AG04449 (cell line): ENCODE results near the gene KCTD4.
"Not testable (repeated sequence)": the region's sequence is repeated elsewhere in the genome, so short reads cannot be mapped to it uniquely, and the experiment has no call there.

Experiments used
- CTCF ChIA-PET: fragments of 350-600 bp; formaldehyde crosslinking; extraction: SDS; loops from one replicate; lab custom pipeline; 2021; ENCODE audit warnings: antibody characterized with exemption; lab: Yijun Ruan, JAX
- POLR2A ChIA-PET: fragments of 400-600, 350-600 bp; formaldehyde crosslinking; extraction: SDS; loops from one replicate; lab custom pipeline; 2020; ENCODE audit warnings: antibody characterized with exemption, inconsistent platforms; lab: Yijun Ruan, JAX
- DNase-seq: peaks from one replicate; pipeline ENCODE4 v3.0.0-alpha.2; 2010; ENCODE audit warnings: low read depth, low spot score
- H3K4me3 ChIP-seq: 2 replicates; pipeline ENCODE4 v1.5.1; 2011; ENCODE audit warnings: low read depth, mild to moderate bottlenecking, control low read depth, low read length
- CTCF ChIP-seq: IDR thresholded peaks from one replicate; pipeline ENCODE4 v1.5.1; 2011; ENCODE audit warnings: mild to moderate bottlenecking, moderate library complexity, low read length, control low read depth, inconsistent platforms; ENCODE audit not compliant: insufficient read depth; ENCODE audit errors: missing control alignments

Gene KCTD4

GRCh38 chr13:45200701-45201232 lies at the start of gene KCTD4:
Gene KCTD4, minus strand, starts transcription at chr13:45201045. Its CDS starts 6,478 bp downstream, at chr13:45194567.
- POLR2A ChIA-PET: no interaction called here
- TF ChIP-seq CTCF: no peak
- H3K4me3 ChIP-seq: no peak within 1 kb of the TSS
- DNase-seq: no peak
- CTCF ChIA-PET: no interaction called here

- DNase-seq: no peak
- no peak overlapping the region for H3K4me3 ChIP-seq
- ChIA-PET POLR2A (no interaction called here), CTCF (no interaction called here)
- TF ChIP-seq CTCF: no peak
Measured at GRCh38 chr13:45249662-45250061, 48.8 kb upstream of the KCTD4 start.

GRCh38 chr13:45244736-45245135 lies 43.9 kb upstream of the KCTD4 start:
- CTCF ChIA-PET: interaction anchor here (0.7 kb wide), 1 partner anchor 10 kb away, joined by 3 read pairs; no protein-coding TSS in a partner anchor
- POLR2A ChIA-PET: interaction anchor here (0.6 kb wide), 1 partner anchor 77 kb away, joined by 6 read pairs; no protein-coding TSS in a partner anchor
- DNase-seq, H3K4me3 ChIP-seq: not testable (repeated sequence)

GRCh38 chr13:45243077-45243476 lies 42.2 kb upstream of the KCTD4 start:
- no peak overlapping the region for H3K4me3 ChIP-seq
- no peak for DNase-seq
- ChIA-PET CTCF (no interaction called here), POLR2A (no interaction called here)
- no peak for TF ChIP-seq CTCF

- no peak for TF ChIP-seq CTCF
- CTCF ChIA-PET: no interaction called here
- no peak for DNase-seq
- no peak overlapping the region for H3K4me3 ChIP-seq
- POLR2A ChIA-PET: no interaction called here
Measured at GRCh38 chr13:45242524-45242923, 41.7 kb upstream of the KCTD4 start.

GRCh38 chr13:45242070-45242469 lies 41.2 kb upstream of the KCTD4 start:
- POLR2A ChIA-PET: no interaction called here
- no peak for TF ChIP-seq CTCF
- H3K4me3 ChIP-seq: no peak overlapping the region
- DNase-seq: no peak
- CTCF ChIA-PET: no interaction called here

GRCh38 chr13:45240143-45240542 lies 39.3 kb upstream of the KCTD4 start:
- ChIA-PET CTCF (interaction anchor here (0.8 to 2.5 kb wide), 5 partner anchors 13 to 193 kb away, joined by 3 to 7 read pairs (median 4); no protein-coding TSS in a partner anchor), POLR2A (interaction anchor here (0.6 to 1.1 kb wide), 2 partner anchors 33 to 236 kb away, joined by 3 to 4 read pairs; no protein-coding TSS in a partner anchor)
- no peak for TF ChIP-seq CTCF
- no peak for DNase-seq
- no peak overlapping the region for H3K4me3 ChIP-seq
